ENCODE data around the gene ZNHIT1.

GRCh38 chr7:101273206-101273605 lies 55.2 kb downstream of the ZNHIT1 start:
- no peak for TF ChIP-seq EGR1 (IDR thresholded peaks at IDR 0.05; ENCODE audit: low read depth in 2 of 2)
- TF ChIP-seq CTCF (IDR thresholded peaks at IDR 0.05; ENCODE audit: low read depth, low read length, missing input control), result no peak
- no peak for TF ChIP-seq RAD21 (IDR thresholded peaks at IDR 0.05)
- TF ChIP-seq MAX (IDR thresholded peaks at IDR 0.05), result no peak
- no peak for TF ChIP-seq FOXA1 (IDR thresholded peaks at IDR 0.05)
- no peak for TF ChIP-seq YY1 (IDR thresholded peaks at IDR 0.05)
- no peak for TF ChIP-seq TAF1 (conservative IDR thresholded peaks at IDR 0.05)
- TF ChIP-seq, protein P1, sequence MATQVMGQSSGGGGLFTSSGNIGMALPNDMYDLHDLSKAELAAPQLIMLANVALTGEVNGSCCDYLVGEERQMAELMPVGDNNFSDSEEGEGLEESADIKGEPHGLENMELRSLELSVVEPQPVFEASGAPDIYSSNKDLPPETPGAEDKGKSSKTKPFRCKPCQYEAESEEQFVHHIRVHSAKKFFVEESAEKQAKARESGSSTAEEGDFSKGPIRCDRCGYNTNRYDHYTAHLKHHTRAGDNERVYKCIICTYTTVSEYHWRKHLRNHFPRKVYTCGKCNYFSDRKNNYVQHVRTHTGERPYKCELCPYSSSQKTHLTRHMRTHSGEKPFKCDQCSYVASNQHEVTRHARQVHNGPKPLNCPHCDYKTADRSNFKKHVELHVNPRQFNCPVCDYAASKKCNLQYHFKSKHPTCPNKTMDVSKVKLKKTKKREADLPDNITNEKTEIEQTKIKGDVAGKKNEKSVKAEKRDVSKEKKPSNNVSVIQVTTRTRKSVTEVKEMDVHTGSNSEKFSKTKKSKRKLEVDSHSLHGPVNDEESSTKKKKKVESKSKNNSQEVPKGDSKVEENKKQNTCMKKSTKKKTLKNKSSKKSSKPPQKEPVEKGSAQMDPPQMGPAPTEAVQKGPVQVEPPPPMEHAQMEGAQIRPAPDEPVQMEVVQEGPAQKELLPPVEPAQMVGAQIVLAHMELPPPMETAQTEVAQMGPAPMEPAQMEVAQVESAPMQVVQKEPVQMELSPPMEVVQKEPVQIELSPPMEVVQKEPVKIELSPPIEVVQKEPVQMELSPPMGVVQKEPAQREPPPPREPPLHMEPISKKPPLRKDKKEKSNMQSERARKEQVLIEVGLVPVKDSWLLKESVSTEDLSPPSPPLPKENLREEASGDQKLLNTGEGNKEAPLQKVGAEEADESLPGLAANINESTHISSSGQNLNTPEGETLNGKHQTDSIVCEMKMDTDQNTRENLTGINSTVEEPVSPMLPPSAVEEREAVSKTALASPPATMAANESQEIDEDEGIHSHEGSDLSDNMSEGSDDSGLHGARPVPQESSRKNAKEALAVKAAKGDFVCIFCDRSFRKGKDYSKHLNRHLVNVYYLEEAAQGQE (IDR thresholded peaks at IDR 0.05), result no peak
- TF ChIP-seq GABPA (IDR thresholded peaks at IDR 0.05 in 1 of 2, conservative IDR thresholded peaks at IDR 0.05 in 1 of 2), result no peak
- no peak for TF ChIP-seq RXRA (IDR thresholded peaks at IDR 0.05)
- no peak for TF ChIP-seq HNF4G (IDR thresholded peaks at IDR 0.05)
- TF ChIP-seq, protein P2, sequence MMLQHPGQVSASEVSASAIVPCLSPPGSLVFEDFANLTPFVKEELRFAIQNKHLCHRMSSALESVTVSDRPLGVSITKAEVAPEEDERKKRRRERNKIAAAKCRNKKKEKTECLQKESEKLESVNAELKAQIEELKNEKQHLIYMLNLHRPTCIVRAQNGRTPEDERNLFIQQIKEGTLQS (IDR thresholded peaks at IDR 0.05), result no peak
- TF ChIP-seq, protein P3, sequence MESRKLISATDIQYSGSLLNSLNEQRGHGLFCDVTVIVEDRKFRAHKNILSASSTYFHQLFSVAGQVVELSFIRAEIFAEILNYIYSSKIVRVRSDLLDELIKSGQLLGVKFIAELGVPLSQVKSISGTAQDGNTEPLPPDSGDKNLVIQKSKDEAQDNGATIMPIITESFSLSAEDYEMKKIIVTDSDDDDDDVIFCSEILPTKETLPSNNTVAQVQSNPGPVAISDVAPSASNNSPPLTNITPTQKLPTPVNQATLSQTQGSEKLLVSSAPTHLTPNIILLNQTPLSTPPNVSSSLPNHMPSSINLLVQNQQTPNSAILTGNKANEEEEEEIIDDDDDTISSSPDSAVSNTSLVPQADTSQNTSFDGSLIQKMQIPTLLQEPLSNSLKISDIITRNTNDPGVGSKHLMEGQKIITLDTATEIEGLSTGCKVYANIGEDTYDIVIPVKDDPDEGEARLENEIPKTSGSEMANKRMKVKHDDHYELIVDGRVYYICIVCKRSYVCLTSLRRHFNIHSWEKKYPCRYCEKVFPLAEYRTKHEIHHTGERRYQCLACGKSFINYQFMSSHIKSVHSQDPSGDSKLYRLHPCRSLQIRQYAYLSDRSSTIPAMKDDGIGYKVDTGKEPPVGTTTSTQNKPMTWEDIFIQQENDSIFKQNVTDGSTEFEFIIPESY (IDR thresholded peaks at IDR 0.05), result no peak
- no peak for TF ChIP-seq JUND (IDR thresholded peaks at IDR 0.05)

Data from liver (tissue), 3 donors.